ENCODE results near the gene KLC4. TPM values are rescaled to one million over a fixed set of nuclear protein-coding genes. Genes with fewer than 3 reads are reported as not detected.

The KLC4 gene
- total RNA-seq, 1 donor from 2014 or later: 16.7 TPM

GRCh38 chr6:43020847-43021246 is 38.6 kb upstream of the KLC4 start:
- H3K4me1 Mint-ChIP-seq: peaks cover 4% of the 10 kb centered on the region
- no peaks in the 10 kb centered on the region for H3K27me3 Mint-ChIP-seq (ENCODE audit: low read depth)

GRCh38 chr6:43021270-43022047 is 38.0 kb upstream of the KLC4 start, which contains the start of gene RRP36:
Gene RRP36, plus strand, starts transcription at chr6:43021623. Its CDS starts 32 bp downstream, at chr6:43021655.
- Mint-ChIP-seq H3K4me3 (peak within 1 kb of the TSS; percentile 95), H3K27ac (ENCODE audit: unreplicated experiment) (peak within 1 kb of the TSS; percentile 97), H3K4me1 (peaks cover 4% of the 10 kb centered on the region), H3K9me3 (no peaks in the 10 kb centered on the region), H3K36me3 (ENCODE audit: low read depth) (peaks cover 16% of the 10 kb centered on the region), H3K27me3 (ENCODE audit: low read depth) (no peaks in the 10 kb centered on the region)
- no peak for TF ChIP-seq CTCF (conservative IDR thresholded peaks at IDR 0.05)
- DNase-seq (ENCODE audit: low read depth, low spot score): peak; percentile 64

More at GRCh38 chr6:43020847-43021246, 38.6 kb upstream of the KLC4 start:
- Mint-ChIP-seq H3K9me3 (no peaks in the 10 kb centered on the region), H3K27ac (ENCODE audit: unreplicated experiment) (no peak overlapping the region), H3K4me3 (peak overlapping the region; percentile 95), H3K36me3 (ENCODE audit: low read depth) (peaks cover 13% of the 10 kb centered on the region)
- no peak for TF ChIP-seq CTCF (conservative IDR thresholded peaks at IDR 0.05)
- DNase-seq (ENCODE audit: low read depth, low spot score): no peak

- H3K27ac Mint-ChIP-seq (ENCODE audit: unreplicated experiment): no peak overlapping the region
- peaks cover 20% of the 10 kb centered on the region for H3K36me3 Mint-ChIP-seq (ENCODE audit: low read depth)
- no peaks in the 10 kb centered on the region for H3K27me3 Mint-ChIP-seq (ENCODE audit: low read depth)
- no peak for DNase-seq (ENCODE audit: low read depth, low spot score)
- no peak for TF ChIP-seq CTCF (conservative IDR thresholded peaks at IDR 0.05)
- H3K4me3 Mint-ChIP-seq: peak overlapping the region; percentile 75
- no peaks in the 10 kb centered on the region for H3K9me3 Mint-ChIP-seq
- peaks cover 8% of the 10 kb centered on the region for H3K4me1 Mint-ChIP-seq
Measured at GRCh38 chr6:43024436-43024835, 35.0 kb upstream of the KLC4 start.

- Mint-ChIP-seq H3K4me1 (peaks cover 8% of the 10 kb centered on the region), H3K9me3 (no peaks in the 10 kb centered on the region), H3K4me3 (peak overlapping the region; percentile 34), H3K27ac (ENCODE audit: unreplicated experiment) (no peak overlapping the region), H3K27me3 (ENCODE audit: low read depth) (no peaks in the 10 kb centered on the region), H3K36me3 (ENCODE audit: low read depth) (peaks cover 27% of the 10 kb centered on the region)
- TF ChIP-seq CTCF (conservative IDR thresholded peaks at IDR 0.05): no peak
- no peak for DNase-seq (ENCODE audit: low read depth, low spot score)
Measured at GRCh38 chr6:43026365-43026764, 33.1 kb upstream of the KLC4 start.

GRCh38 chr6:43029120-43029519 is 30.3 kb upstream of the KLC4 start:
- Mint-ChIP-seq H3K36me3 (ENCODE audit: low read depth) (peaks cover 32% of the 10 kb centered on the region), H3K27ac (ENCODE audit: unreplicated experiment) (no peak overlapping the region), H3K4me3 (no peak overlapping the region), H3K4me1 (peaks cover 4% of the 10 kb centered on the region), H3K27me3 (ENCODE audit: low read depth) (no peaks in the 10 kb centered on the region), H3K9me3 (no peaks in the 10 kb centered on the region)
- no peak for DNase-seq (ENCODE audit: low read depth, low spot score)
- no peak for TF ChIP-seq CTCF (conservative IDR thresholded peaks at IDR 0.05)

Measured in neural crest cell (in vitro differentiated cells).